ENCODE data around the gene EMSY.

The EMSY gene

DNA sequence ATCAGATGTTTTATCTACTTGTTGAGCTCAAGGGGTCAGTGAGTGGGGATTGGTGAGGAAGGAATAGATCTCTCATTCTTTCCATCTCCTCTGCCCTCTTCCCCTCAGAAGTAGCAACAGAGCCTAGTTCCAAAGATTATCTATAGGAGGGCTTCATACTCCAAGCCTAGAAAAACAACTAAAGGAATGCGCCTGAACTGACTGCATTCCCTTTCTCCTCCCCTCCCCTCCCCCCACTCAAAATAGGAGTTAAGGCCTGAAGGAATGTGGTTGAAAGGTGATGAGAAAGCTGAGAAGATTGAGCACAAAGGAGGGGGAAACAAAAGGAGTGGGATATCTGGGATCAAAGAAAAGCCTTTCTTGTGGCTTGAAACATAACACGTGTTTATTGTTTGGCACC, 10.5 kb downstream of the EMSY start:
- DNase-seq (ENCODE audit: low read depth in 2 of 2) = no peak

DNA sequence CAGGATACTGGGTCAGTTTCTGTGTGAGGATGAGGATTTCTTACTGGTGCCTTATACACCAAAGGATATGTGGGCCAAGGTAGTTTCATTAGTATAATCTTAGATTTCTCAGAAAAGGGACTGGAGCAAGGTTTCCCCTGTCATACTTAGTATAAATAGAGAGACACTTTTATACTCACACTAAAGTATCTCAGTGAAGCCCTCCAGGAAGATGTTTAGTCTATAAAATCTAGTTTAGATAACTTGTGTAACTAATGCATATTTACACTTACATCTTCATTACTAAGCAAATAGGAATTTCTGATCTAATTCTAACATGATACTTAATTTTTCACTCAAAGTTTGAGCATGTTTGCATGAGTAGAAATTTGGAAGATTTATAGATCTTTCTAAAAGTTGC, 11.1 kb downstream of the EMSY start:
- no peak for DNase-seq (ENCODE audit: low read depth in 2 of 2)

DNA sequence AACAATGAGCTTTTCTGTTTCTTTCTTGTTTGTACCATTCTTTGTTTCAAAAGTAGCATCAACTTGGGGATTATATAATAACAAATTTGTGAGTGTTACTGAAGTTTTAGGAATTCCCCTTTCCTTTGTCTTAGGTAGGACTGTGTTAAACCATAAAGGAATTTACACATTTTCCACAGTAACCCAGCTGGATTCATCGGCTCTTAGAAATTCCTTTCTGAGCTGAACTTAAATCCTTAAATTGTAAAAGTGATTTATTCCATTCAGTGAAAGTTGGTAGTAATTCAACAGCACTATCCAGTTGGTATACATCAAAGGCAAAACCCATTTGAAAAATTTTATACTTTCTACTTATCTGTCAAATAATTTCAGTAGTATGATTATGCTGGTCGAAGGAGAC, 11.8 kb downstream of the EMSY start:
- no peak for DNase-seq (ENCODE audit: low read depth in 2 of 2)

DNA sequence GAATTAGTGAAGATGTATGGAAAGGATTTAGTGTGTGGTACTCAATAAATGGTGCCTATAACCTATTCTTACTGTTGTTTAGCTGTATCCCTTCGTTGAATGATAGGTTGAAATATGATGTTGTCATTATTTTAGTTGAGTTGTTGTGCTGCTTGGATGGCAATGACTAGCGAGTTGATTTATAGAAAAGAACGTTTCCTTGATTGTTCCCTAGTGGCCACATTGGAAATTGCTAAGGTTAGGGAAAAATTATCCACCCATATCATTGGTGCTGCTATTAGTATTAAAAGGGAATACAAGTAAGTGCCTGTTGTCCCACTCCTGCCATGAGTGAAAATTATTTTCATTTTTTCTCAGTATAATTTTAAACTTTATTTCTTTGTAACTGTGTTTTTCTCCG, 14.5 kb downstream of the EMSY start:
- no peak for DNase-seq (ENCODE audit: low read depth in 2 of 2)

DNA sequence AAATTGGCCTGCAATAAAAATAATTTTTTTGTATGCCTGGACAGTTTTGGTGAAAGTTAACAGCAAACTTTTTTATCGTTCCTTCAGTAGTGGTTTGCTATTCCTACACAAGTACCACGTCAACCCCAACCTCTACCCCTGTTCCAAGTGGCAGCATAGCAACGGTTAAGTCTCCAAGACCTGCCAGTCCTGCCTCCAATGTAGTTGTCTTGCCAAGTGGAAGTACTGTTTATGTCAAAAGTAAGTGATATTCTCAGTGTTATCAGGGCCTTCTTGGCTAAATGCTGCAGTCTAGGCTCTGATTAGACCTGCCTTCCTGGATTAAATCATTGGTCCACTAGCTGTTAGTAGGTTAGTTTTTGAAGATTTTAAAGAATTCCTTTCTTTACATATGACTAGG, 15.0 kb downstream of the EMSY start:
- no peak for DNase-seq (ENCODE audit: low read depth in 2 of 2)

DNA sequence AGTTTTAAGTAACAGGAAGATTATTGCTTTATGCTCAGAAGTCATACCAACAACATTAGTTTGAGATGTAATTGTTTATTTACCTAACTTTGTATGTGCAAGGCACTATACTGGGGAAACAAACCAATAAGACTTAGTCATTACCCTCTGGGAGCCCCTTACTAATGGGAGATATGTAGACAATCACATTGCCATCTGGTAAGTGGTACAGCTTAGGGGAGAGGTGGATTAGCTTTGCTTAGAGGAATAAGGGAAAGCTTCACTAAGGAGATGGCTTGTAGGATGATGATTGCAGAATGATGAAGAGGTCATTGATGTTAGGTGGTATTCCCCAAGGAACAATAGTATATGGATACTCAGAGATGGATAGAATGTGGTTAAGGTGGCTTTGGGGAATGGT, 17.5 kb downstream of the EMSY start:
- DNase-seq (ENCODE audit: low read depth in 2 of 2) = no peak

DNA sequence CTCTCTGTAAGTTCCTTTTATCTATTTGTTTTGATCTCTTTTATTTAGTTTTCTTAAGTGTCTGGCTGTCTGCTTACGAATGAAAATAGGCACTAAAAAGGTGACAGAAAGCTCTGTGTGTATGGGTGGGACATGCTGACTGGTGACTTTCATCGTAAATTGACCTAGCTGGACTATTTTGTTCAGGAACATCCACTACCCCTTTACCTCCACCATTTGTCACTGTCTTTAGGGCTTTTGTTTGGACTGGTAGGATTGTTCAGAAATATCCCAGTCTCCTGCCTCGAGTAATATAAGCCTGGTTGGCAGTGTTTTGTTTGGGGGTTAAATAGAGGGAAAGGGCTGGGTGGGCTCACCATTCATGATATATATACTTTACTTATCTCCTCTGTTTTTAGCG, 20.9 kb downstream of the EMSY start:
- no peak for DNase-seq (ENCODE audit: low read depth in 2 of 2)

DNA sequence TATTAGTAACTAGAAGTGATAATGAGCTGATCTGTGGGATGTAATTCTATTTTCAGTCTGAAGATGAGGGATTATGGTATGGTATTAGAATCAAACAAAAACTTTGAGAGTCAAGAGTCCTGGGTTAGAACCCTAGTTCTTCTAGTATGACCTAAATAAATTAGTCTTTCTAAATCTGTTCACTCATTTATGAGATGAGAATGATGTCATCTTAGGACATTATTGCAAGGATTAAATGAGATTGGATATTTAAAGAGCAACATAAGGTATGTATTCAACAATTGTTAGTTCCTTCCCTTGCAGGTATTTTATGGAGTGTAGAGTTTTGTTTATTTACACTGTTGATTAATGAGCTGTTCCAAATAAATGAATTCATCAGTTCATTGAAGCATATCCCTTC, 21.8 kb downstream of the EMSY start:
- no peak for DNase-seq (ENCODE audit: low read depth in 2 of 2)

DNA sequence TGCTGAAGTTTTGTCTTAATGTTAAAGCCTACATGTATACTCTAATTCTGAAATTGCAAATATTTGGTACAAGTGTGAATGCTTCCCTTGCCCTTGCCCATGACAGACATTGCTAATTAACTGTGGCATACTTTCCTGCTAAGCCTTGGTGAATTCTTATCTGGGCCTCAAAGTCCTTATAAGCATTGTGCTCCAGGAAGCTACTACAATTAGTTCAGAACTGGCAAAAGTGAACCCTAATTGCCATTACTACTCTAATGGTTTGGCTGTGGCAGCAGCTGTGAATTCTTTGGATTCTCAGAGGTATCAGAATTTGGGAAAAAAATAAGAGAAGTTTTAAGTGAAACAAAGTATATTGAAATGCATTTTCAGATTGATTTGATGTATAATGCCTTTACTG, 24.3 kb downstream of the EMSY start:
- no peak for DNase-seq (ENCODE audit: low read depth in 2 of 2)

DNA sequence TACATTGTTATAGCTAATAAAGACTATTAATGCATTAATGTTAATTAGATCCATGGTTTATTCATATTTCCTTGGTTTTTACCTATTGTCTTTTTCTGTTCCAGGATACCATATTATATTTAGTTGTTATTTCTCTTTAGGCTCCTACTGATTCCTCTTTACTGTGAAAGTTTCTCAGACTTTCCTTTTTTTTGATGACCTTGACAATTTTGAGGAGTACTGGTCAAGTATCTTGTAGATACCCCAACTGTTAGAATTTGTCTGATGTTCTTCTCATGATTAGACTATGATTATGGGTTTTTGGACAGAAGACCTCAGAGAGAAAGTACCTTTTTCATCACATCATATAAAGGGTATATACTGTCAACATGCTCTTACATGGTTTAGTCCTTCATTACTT, 26.6 kb downstream of the EMSY start:
- no peak for DNase-seq (ENCODE audit: low read depth in 2 of 2)

DNA sequence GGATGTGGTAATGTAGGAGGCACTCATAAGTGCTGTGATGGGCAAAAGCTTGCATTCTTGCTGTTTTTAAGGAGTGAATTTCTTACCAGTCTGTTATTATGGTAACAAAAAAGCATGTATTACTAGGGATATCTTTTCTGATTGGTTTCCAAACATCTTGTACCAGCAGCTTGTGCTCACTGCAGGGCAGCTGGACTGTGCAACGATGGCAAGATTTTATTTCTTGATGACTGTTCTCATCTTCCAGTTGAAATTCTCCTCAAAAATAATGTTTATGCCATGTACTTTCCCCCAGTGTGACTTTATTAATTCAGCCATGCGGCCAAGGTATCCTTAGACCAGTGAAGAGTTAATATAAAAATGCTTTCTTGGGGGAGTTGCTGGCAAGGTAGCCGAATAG, 35.4 kb downstream of the EMSY start:
- DNase-seq (ENCODE audit: low read depth in 2 of 2) = no peak

DNA sequence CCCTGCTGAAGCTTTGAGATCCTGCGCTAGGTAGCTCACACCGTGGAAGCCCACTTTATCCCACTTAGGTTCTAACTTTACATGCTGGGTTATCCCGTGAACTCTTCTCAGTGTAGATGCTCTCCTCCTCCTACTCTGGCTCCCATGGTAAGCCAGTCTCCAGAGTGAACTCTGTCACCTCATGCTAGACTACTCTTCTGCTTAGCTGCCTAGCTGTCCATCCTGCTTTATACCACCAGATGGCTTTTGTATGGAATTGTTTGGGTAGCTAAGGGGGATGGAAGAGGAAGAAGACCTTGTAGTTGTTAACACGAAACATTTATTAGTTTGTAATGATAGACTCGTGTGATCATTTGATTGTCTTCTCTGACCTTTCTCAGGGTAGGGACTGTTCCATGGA, 46.8 kb downstream of the EMSY start:
- no peak for DNase-seq (ENCODE audit: low read depth in 2 of 2)

DNA sequence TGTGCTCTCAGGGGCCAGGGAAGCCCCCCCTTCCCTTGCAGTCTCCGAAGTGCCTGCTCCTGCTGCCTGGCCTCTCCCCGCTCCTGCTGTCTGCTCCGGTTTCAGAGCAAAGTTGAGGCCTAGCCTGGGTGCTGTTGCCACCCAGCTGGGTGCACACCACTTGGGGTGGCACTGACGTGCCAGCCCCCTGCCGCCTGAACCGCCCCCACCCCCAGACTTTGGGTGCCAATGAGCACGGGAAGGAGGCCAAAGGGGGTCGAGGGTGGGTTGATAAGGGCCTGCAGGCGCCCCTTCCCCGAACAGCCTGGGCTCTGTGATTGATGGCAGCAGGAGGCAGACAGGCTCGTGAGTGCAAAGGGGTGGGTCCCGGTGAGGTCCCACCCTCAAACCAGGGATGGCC, 48.2 kb downstream of the EMSY start:
- DNase-seq (ENCODE audit: low read depth in 2 of 2) = no peak

DNA sequence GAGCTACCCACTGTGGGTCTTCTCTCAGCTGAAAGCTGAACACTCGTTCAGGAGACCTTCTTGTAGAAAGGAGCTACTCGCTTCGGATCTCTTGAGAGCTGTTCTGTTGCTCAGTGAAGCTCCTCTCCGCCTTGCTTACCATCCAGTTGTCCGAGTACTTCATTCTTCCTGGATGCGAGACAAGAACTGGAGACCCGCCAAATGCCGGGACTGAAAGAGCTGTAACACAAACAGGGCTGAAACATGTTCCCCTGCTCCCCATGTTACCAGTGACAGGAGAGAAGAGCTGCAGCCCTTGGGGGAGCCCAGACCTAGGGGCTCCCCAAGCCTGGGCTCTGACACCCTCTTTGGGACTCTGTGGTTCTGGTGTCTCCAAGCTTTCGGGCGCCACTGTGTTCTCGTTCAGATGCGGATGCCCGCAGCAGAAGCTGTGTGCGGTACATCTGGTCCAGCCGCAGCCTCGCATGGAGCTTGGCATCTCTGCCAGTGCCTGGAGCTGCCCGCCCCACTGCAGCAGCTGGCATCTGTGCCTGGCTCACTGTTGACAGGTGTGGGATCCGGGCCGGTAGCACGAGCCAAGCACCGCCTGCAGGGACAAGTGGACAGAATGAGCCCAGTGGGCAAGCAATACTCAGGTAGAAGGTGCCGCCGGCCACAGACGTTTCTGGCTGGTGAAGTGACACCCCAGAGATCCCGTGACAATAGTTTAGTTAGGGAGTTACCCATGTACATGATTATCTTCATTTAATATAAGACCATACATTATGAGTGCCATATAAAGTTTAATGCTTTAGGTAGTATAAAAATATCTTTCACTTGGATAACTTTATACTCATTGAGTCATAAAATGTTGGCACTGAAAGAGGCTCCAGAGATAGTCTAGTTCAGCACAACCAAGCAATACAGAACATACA, 49.1 kb downstream of the EMSY start:
- no peak for DNase-seq (ENCODE audit: low read depth in 2 of 2)

DNA sequence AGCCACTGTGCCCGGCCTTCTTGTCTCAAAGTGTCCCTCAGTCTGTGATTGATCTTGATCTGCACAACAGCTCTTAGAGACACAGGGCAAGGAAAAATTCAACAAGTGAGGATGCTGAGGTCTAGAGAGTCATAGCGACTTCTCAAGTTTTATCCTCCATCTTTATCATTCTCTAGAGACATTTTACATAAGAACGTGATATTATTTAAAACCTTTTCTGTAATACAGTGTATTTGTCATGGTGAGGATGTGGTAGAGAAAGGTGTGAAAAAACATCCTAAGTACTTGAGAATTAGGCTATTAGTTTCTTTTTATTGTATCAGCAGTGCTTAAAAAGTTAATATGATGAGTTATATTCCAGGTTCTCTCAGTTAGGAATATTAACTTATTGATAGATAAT, 50.2 kb downstream of the EMSY start:
- DNase-seq (ENCODE audit: low read depth in 2 of 2) = no peak

DNA sequence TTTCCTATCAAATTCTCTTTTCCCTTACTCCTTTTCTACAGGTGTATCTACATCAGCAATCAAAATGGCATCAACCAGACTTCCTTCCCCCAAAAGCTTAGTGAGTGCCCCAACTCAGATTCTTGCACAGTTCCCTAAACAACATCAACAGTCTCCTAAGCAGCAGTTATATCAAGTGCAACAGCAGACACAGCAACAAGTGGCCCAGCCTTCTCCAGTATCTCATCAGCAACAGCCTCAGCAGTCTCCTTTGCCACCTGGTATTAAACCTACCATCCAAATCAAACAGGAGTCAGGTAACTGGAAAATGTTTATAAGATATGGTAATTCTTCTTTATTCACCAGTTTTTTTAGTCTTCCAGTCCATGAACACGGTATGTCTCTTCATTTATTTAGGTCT, 51.4 kb downstream of the EMSY start:
- no peak for DNase-seq (ENCODE audit: low read depth in 2 of 2)

DNA sequence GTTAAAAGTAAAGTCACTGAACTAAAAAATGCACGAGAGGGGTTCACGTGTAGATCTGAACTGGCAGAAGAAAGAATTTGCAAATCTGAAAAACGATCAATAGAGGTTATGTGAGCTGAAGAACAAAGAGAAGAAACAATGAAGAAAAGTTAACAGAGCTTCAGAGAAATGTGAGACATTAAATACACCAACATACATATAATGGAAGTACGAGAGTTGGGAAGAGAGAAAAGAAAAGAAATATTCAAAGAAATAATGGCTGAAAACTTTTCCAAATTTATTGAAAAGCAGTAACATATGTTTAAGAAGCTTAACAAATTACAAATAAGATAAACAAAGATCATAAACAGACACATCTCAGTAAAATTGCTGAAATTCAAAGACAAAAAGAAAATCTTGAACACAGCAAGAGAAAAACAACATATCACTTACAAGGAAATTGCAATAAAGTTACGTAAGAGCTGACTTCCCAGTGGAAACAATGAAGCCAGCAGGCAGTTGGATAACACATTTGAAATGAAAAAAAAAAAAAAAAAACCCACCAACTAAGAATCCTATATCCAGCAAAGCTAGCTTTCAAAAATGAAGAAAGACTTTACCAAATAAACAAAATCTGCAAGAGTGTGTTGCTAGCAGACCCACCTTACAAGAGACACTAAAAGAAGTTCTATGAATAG, 56.8 kb downstream of the EMSY start:
- no peak for DNase-seq (ENCODE audit: low read depth in 2 of 2)

DNA sequence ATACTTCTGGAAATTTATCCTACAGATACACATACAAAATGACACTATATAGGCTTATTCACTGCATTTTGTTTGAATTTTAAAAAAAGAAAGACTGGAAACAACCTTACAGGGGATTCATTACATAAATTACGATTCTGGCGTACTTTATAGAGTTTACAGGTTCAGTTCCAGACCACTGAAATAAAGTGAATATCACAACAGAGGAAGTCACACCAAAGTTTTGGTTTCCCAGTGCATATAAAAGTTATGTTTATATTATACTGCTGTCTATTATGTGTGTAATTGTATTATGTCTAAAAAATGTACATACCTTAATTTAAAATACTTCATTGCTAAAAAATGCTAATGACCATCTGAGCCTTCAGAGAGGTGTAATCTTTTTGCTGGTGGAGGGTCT, 62.0 kb downstream of the EMSY start:
- DNase-seq (ENCODE audit: low read depth in 2 of 2) = no peak

DNA sequence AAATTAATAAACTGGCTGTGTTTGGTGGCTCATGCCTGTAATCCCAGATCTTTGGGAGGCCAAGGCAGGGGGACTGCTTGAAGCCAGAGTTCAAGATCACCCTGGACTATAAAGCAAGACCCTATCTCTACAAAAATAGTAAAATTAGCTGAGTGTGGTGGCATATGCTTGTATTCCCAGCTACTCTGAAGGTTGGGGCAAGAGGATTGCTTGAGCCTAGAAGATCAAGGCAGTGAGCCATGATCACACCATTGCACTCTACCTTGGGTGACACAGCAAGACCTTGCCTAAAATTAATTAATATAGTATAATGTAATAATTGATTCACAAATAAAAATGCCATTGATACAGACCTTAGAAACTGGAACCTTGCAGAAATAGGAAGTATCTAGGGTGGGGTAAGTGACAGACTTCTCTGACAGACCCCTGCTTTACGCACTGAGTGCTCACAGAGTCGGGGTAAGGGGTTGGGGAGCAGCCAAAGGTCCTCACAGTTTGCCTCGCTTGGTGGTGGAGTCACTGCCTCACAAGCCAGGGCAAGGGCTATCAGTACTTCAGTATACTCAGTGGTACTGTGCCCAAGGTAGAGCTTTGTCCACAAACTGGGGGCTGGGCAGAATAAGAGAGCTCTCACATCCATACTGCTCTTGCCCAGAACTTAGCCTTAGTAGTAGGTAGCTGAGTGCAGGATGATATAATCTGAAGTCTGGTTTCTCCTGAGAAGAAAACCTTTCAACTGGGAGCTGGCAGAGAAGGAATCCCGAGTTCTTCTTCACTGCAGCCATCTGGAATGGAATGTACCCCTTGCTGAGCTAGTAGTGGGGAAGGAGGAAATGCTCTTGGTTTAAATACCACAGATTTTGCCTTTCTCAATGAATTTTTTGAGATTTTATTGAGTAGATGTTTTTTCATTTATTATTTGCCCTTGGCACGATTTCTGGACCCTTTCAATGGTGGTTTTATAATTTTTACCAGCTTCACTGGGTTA, 65.5 kb downstream of the EMSY start:
- DNase-seq (ENCODE audit: low read depth in 2 of 2) = no peak

DNA sequence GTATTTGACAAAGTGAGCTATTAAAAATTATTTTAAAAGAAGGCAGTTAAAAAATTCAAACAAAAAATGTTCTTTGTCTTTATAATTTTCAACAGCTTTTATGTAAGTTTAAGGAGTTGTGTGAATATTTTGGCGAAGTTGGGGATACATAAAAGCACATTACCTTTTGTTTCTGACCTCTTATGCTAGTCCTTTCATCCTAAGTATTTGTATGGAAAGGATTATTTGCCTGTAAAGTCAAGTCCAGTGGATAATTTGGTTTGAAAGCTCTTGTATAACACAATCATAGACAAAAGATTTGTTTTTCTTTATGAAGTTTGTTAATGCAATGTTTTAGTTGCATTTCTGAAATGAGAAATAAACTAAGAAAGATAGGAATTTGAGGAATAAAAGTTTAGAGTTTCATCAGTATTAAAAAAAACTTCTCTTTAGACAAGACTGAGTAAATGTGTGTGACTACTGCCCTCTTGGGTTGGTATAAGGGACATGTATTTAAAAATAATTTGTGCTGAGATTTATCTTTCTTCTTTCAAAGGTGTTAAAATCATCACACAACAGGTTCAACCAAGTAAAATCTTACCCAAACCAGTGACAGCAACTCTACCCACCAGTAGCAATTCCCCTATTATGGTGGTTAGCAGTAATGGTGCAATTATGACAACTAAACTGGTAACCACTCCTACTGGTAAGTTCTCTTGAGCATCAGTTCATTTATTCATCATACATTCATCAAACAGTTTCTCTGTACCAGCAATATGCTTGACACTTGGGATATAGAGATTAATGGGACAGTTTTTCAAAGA, 68.2 kb downstream of the EMSY start:
- DNase-seq (ENCODE audit: low read depth in 2 of 2) = no peak

DNA sequence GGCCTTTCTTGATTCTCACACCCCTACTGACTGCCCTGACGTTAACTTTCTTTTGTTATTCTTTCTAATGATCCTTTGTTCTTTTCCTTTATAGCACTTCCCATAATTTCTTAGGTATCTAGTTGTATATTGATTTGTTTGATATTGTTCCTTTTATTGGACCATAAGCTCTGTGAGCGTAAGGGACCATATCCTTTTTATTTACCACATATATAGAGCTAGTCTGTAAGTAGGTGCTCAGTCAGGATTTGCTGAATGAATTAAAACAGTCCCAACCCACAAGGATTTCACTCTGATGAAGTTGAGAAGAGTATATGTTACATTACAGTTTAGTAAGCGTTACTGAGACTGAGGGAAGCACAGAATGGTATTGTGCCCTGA, 68.8 kb downstream of the EMSY start:
- DNase-seq (ENCODE audit: low read depth in 2 of 2) = no peak
